ENCODE results near the gene CBLIF. TPM values are rescaled to one million over a fixed set of nuclear protein-coding genes. Genes with fewer than 3 reads are reported as not detected.
"Not testable (repeated sequence)": the region's sequence is repeated elsewhere in the genome, so short reads cannot be mapped to it uniquely, and the experiment has no call there.

Gene CBLIF
- not detected for polyA plus RNA-seq (ENCODE audit: insufficient read length in 4 of 4)

DNA sequence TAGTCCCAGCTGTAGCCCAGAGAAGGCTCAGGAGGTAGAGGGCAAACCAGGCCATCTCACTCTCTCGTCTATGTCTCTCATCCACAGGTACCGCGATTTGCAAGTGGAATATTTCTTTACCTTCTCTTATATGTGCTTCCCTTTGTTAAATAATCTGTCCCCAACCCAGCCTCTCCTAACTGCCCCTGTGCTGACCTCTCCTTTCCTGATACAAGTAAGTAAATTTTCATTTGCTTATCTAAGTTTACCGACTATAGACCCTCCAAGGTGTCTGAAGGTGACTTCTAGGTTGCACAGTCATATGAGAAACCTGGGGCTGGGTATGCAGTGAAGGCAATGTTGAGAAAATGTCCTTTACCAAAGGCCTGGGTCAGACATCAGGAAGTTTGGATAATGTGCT is at the start of gene CBLIF:
TSS of gene CBLIF (minus strand) at position 101 of the 400 bp plus-strand sequence. CDS start at position 55, 46 bp downstream.
- DNase-seq (ENCODE audit: low read depth in 4 of 4, low spot score in 3 of 4): no peak

DNA sequence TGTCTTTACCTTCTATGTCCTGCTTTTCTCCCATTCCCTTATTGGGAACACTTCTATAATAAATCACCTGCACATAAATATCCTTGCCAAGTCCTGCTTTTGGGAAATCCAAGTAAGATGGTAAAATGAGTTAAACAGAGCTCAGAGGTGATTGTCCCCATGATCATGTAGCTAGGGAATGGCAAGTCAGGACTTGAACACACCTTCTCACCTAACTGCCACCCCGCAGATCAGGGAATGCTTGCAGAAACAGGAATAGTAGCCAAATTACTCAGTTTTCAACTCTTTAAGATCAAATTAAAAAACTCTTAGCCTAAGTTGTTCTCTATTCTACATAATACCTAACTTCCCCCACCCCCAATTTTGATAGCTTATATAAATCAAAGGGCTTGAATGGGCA is 49.3 kb upstream of the CBLIF start:
- DNase-seq (ENCODE audit: low read depth in 4 of 4, low spot score in 3 of 4): no peak

DNA sequence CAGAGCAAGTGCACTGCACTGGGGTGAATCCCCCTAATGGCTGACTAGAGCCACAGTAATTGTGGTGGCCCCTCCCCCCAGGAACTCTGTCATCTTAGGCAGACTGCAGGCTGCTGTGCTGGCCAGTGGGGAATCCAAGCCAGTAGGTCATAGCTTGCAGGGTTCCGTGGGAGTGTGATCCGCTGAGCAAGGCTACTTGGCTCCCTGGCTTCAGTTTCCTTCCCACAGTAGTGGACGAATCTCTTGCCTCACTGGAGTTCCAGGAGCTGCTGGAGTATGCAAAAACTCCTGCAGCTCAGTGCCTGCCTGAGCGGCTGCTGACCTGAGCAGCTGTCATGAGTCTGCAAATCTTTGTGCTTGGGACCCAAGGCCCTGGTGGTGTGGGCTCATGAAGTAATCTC is 46.5 kb upstream of the CBLIF start:
- no peak for DNase-seq (ENCODE audit: low read depth in 4 of 4, low spot score in 3 of 4)

DNA sequence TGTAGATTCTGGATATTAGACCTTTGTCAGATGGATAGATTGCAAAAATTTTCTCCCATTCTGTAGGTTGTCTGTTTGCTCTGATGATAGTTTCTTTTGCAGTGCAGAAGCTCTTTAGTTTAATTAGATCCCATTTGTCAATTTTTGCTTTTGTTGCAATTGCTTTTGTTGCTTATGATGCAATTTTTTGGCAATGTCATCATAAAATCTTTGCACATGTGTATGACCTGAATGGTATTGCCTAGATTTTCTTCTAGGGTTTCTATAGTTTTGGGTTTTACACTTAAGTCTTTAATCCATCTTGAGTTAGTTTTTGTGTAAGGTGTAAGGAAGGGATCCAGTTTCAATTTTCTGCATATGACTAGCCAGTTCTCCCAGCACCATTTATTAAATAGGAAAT is 41.9 kb upstream of the CBLIF start:
- not testable (repeated sequence) for DNase-seq (ENCODE audit: low read depth in 4 of 4, low spot score in 3 of 4)

DNA sequence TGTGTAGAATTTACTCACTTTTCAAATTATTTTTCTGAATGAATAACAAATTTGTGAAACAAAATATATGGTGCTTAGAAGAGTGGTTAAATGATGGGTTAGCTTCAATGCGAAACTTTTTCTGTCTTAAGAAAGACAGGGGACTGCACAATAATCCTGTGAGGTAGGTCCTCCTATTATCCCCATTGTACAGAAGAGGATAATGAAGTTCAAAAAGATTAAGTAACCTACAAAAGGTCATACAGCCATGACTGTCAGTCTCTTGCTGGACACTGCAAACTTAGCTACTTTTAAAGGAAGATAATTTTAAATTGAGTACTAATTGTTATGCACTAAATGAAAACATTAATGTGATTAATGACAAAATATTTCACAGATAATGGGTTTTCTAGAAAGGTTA is 38.3 kb upstream of the CBLIF start:
- DNase-seq (ENCODE audit: low read depth in 4 of 4, low spot score in 3 of 4): no peak

DNA sequence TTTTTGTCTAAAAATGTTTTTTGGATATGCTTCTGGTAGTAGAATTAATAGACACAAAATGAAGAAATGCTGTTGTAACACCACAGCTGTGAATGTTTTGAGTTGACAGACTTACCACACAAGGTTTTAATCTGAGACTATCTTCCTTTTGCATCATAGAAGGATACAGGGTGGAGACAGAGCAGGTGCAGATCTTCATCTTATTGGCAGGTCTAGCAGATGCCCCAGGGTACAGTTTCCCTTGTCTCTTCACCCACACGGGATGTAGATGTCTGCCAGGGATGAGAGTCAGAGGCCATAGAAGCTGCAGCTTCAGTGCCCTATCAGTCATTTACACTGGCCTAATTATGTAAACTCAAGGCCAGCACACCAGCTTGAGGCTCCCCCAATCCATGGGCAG is 34.3 kb upstream of the CBLIF start:
- no peak for DNase-seq (ENCODE audit: low read depth in 4 of 4, low spot score in 3 of 4)

DNA sequence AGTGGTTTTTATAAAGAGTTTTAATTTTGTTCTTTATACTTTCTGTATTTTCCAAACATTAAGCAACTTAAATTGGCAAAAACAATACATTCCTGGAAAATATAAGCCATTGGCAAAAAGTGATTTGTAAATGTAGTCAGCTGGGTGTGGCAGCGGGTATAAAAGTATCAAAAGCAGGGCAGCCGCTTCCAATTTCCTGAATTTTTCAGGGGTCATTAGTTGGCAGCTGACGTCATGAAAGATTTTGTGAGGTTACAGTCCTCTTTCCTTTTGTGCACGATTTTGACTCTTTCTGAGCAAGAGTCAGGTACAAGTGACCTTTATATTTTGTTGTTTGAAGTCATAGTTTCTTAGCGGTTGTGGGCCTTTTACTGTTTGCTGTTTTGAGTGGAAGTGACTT is 33.3 kb upstream of the CBLIF start, which contains the start of gene OOSP3:
TSS of gene OOSP3 (plus strand) at position 208 of the 400 bp plus-strand sequence. CDS start at position 235, 27 bp downstream.
- no peak for DNase-seq (ENCODE audit: low read depth in 4 of 4, low spot score in 3 of 4)

DNA sequence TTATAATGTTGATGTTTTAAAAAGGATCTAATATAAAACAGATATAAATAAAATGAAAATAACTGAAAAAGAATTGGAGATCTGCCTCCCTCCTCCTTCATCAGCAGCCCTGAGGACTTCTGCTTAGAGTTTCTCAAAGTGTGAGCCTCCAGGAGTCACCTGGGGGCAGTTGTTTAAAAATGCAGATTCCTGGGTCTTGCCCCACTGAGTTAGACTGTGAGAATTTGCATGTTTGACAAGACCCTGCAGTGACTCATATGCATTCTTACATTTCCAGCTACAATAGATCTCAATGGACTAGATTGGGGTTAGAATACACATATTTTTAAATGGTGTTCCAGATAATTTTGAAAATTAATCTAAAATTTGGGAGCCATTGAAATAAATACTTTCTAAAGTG is 32.5 kb upstream of the CBLIF start:
- DNase-seq (ENCODE audit: low read depth in 4 of 4, low spot score in 3 of 4): no peak

DNA sequence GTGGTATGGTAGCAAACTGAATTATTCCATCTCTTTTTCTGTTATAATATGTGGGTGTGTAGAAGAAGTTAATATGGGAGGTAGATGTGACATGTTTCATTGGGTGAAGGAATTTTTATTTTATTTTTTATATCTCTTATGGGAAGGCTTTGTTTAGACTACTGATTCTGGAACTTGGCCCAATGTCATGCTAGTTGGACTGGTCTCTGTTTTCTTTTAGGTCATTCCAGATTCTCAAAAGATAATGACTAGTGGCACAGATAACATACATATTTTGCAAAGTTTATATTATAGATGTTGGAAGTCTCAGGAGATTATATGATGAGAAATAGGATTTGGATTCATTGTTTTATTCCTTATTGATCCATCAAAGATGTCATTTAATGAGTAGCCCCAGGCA is 32.0 kb upstream of the CBLIF start:
- no peak for DNase-seq (ENCODE audit: low read depth in 4 of 4, low spot score in 3 of 4)

DNA sequence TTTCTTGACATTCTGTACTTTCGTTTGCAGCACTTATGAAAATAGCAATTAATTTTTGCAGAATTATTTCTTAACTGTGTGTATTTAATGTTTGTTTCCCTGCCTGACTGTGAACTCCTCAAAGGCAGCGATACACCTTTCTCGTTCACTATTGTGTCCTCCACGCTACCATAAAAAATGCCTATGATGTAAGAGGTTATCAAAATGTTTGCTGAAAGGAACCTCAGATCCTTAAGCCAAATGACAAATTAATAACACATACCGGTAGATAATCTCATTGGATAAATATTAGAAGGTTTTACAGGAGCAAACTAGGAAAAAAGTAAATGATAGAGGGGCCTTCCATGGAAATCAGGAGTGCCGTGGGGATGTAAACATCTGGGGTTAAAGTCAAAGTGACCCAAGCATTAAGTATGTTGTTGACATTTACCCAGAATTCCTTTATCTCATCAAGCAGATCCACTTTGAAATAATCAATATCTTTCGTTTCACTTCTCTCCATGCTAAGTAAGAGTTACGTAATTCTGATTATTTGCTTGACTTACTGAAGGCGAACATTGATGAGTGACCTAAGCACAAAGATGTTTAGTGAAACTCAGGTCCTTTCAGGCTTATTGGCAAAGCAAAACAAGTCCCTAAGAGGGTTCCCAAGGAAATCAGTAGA is 30.7 kb upstream of the CBLIF start:
- no peak for DNase-seq (ENCODE audit: low read depth in 4 of 4, low spot score in 3 of 4)

DNA sequence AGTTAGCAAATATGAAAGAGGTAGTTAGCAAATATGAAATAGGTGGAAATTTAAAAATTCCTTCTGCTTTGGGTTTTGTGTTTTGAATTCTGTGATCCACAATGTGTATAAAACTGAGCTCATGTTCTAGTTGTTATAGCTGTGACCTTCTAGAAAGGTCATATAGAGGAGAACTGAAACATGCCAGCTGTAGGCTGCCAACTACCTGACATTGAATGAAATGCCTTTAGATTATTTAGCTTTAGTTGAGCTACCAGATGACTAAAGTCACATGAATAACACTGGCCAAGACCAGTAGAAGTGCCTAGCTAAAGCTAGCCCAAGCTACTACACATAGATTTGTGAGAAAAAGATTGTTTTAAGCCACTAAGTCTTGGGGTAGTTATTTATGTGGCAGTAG is 26.8 kb upstream of the CBLIF start:
- no peak for DNase-seq (ENCODE audit: low read depth in 4 of 4, low spot score in 3 of 4)

DNA sequence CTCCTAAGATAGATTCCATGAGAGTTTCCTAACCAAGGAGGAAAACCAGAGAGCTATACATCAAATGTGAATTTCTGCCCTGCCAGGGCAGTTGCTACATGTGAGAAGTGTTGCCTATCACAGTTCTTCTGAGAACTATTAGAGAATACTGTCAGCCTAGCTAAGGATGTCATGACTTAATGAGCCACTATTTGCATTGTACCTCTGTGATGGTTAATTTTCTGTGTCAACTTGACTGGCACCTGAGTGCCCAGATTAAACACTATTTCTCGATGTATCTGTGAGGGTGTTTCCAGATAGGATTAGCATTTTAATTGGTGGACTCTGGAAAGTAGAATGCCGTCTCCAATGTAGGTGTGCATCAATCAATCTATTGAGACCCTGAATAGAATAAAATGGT is 22.6 kb upstream of the CBLIF start:
- no peak for DNase-seq (ENCODE audit: low read depth in 4 of 4, low spot score in 3 of 4)

DNA sequence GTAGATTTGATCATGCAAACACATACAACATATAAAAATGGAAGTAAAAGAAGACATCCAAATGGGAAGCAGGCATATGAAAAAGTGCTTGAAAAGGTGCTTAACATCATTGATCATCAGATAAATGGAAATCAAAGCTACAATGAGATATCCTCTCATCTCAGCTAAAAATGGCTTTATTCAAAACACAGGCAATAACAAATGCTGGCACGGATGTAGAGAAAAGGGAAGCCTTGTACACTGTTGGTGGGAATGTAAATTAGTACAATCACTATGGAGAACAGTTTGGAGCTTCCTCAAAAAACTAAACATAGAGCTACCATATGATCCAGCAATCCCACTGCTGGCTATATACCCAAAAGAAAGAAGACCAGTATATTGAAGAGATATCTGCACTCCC is 21.5 kb upstream of the CBLIF start:
- no peak for DNase-seq (ENCODE audit: low read depth in 4 of 4, low spot score in 3 of 4)

DNA sequence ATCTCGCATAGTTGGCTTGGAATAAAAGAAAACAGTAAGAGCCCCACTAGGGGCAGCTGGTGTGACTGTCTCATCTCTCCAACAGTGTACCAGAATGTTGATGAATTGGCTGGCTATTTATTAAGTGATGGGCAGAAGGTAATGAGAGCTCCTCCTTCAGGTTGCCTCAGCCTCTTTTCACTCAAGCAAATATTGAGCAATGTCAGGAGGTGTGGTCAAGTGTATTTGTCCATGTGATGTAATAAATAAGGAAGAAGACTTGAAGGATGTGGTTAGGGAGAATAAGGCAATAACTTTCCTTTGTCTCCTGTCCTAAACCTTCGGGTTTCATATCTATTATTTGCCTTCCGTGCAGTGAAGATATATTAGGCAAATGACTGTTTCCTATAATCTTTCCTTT is 21.1 kb upstream of the CBLIF start, which contains the start of gene TCN1:
TSS of gene TCN1 (minus strand) at position 91 of the 400 bp plus-strand sequence. CDS start at position 74, 17 bp downstream.
- no peak for DNase-seq (ENCODE audit: low read depth in 4 of 4, low spot score in 3 of 4)

DNA sequence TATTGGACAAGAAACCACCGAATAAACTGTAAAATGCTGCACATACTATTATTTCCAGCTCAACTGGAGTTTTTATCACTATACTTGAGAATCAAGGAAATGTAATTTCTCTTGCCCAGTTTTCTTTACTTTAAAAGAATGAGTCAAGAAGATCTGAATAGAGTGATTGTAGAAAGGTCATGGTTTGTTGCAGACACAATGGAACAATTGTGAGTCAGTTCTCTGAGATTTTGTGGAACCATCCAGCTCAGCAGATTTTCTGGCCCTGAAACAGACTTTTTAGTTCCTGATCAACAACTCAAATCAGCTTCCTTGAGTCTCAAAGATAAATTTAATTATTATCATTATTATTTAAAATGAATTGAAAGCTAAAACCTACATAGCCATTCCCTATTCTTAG is 19.7 kb upstream of the CBLIF start:
- DNase-seq (ENCODE audit: low read depth in 4 of 4, low spot score in 3 of 4): no peak

DNA sequence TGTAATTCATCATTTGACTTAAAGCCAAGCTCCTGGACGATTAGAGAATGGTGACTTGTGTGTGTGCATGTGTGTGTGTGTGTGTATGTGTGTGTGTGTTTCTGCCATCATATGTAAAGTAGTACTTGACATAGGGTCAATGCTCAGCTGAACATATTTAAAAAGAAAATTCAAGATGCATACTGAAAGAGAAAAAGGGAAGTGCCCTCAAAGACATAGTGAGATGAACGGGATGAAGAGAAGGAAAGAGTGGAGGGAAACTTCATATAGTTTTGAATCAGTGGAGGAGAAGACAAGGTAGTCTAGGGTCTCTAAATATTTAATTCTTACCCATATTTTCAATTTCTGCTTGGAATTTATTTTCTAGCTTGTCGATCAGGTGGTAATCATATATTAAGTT is 17.0 kb upstream of the CBLIF start:
- DNase-seq (ENCODE audit: low read depth in 4 of 4, low spot score in 3 of 4): no peak

DNA sequence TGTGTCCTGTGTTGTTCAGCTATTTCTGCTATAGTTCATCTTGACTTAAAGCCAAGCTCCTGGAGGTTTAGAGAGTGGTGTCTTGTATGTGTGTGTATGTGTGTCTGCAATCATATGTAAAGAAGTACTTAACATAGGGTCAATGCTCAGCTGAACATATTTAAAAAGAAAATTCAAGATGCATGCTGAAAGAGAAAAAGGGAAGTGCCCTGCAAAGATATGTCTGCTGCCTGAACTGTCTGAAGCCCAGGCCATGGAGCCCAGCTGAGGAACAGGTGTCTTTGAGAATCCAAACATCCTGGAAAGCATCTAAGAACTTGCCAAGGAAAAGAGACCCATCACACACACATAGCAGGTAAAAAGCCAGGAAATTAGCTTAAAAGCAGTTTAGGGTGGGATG is 14.4 kb upstream of the CBLIF start:
- DNase-seq (ENCODE audit: low read depth in 4 of 4, low spot score in 3 of 4): no peak

DNA sequence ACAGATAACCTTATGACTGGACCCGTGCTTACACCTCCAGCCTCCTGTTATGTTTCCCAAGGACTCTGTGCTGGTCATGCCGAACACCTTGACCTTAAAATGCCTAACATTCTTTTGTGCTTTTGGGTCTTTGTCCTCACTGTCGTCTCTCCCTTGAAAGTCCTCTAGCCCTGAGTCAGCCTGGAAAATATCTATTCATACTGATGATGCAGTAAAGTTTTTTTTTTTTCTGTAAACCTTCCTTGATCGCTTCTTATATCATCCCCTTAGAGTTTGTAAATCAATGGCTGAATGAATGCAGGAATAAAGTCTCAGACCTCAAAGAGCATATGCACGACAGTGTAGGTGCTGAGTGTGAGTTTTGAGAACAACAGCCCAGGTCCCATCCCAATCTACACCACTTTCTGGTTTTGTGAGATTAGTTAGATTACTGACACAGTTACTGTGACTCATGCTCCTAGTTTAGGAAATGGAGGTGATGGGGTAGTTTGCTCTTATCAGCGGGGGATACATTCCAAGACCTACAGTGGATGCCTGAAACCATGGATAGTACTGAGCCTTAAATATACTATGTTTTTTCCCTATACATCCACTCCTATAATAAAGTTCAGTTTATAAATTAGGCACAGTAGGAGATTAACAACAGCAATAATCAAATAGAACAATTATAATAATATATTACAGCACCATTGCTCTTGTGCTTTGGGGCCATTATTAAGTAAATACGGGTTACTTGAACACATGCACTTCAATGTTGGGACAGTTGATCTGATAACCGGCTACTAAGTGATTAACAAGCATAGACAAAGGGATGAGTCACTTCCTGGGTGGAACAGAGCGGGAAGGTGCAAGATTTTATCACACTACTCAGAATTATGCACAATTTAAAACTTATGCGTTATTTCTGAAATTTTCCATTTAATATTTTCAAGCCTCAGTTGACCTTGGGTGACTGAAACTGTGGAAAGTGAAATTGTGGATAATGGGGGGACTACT is 12.4 kb upstream of the CBLIF start:
- no peak for DNase-seq (ENCODE audit: low read depth in 4 of 4, low spot score in 3 of 4)

DNA sequence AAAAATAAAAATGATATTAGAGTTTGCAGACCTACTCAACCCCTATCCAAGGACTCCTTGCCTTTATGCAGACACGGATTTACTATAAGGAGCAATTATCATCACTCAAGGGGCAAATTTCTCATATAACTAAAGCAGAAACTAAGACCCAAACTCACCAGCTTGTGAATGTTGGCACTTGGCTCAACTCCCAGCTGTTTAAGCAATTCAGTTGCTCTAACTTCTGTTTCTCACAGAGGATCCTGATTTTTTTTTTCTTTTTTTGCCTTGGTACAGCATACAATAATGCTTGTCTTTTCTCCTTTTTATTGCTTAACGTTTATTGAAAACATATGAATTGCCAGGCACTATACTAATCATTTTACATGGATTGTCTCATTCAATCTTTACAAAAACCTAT is 9.6 kb upstream of the CBLIF start:
- no peak for DNase-seq (ENCODE audit: low read depth in 4 of 4, low spot score in 3 of 4)

DNA sequence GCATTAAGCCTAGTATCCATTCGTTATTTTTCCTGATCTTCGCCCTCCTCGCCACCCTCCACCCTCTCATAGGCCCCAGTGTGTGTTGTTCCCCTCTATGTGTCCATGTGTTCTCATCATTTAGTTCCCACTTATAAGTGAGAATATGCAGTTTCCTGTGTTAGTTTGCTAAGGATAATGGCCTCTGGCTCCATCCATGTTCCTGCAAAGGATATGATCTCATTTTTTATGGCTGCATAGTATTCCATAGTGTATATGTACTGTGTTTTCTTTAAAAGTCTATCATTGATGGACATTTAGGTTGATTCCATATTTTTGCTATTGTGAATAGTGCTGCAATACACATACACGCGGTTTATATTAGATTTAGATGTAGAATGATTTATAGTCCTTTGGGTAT is 6.1 kb upstream of the CBLIF start:
- DNase-seq (ENCODE audit: low read depth in 4 of 4, low spot score in 3 of 4): not testable (repeated sequence)

DNA sequence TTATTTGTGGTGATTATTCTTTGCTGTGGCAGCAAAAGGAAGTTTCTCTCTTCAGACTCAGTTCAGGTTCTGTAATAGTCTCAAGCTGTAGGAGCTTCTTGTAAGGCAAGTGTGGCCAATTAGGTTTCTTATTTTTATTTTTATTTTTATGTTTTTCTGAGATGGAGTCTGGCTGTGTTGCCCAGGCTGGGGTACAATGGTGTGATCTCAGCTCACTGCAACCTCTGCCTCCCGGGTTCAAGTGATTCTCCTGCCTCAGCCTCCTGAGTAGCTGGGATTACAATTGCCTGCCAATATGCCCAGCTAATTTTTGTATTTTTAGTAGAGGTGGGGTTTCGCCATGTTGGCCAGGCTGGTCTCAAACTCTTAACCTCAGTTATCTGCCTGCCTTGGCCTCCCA is 4.3 kb upstream of the CBLIF start:
- not testable (repeated sequence) for DNase-seq (ENCODE audit: low read depth in 4 of 4, low spot score in 3 of 4)

DNA sequence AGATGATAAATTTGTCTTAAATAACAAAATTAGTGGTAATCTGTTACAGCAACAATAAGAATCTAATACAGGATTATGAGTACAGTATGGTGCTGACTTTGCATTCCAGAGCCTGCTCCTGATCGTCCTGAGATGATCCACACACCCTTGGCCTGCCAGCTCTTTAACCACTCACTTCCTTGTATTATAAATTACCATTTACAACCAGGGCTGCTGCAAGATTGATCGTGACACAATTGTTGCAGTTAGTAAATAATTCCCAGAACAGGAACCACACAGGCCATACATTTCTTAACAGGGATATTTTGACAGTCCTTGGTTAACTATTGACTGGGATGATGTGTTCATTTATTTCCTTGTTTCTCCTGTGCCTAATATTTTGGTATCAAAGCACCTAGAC is 3.8 kb upstream of the CBLIF start:
- no peak for DNase-seq (ENCODE audit: low read depth in 4 of 4, low spot score in 3 of 4)

All from left renal pelvis (tissue), 4 donors.